Immature natural killer cell (primary cell): ENCODE data around the gene FUT3. TPM values are rescaled to one million over a fixed set of nuclear protein-coding genes. Genes with fewer than 3 reads are reported as not detected.

Source experiments
- DNase-seq, 3 donors: peaks; one replicate each; pipeline ENCODE4 v3.0.0; 2022; ENCODE audit warnings: mixed read lengths in 1 of 3
- H3K27ac Mint-ChIP-seq, 6 donors: one replicate each; pipeline ENCODE4 v1.8.0; 2020; ENCODE audit warnings: mixed read lengths in 6 of 6, mild to moderate bottlenecking in 5 of 6, inconsistent platforms in 4 of 6, moderate library complexity in 3 of 6
- H3K27me3 Mint-ChIP-seq, 3 donors: one replicate each; pipeline ENCODE4 v1.8.0; 2020 to 2021; ENCODE audit warnings: low read depth in 3 of 3, mild to moderate bottlenecking in 3 of 3, mixed read lengths in 3 of 3, moderate library complexity in 3 of 3, inconsistent platforms in 1 of 3
- H3K36me3 Mint-ChIP-seq, 3 donors: one replicate each; pipeline ENCODE4 v1.8.0; 2020; ENCODE audit warnings: mixed read lengths in 3 of 3, inconsistent platforms in 2 of 3, mild to moderate bottlenecking in 2 of 3
- H3K4me1 Mint-ChIP-seq, 2 donors: one replicate each; pipeline ENCODE4 v1.8.0; 2020; ENCODE audit warnings: inconsistent platforms in 2 of 2, mild to moderate bottlenecking in 2 of 2, mixed read lengths in 2 of 2, moderate library complexity in 1 of 2
- H3K4me3 Mint-ChIP-seq, 5 donors: one replicate each; pipeline ENCODE4 v1.8.0; 2020; ENCODE audit warnings: mild to moderate bottlenecking in 5 of 5, mixed read lengths in 5 of 5, inconsistent platforms in 3 of 5, moderate library complexity in 3 of 5
- H3K9me3 Mint-ChIP-seq, 6 donors: one replicate each; pipeline ENCODE4 v1.8.0; 2020; ENCODE audit warnings: mild to moderate bottlenecking in 6 of 6, mixed read lengths in 6 of 6, inconsistent platforms in 4 of 6, moderate library complexity in 3 of 6
- polyA plus RNA-seq, 3 donors: library from polyadenylated mRNA; unstranded; fragments of 300-500 nt; fragmentation: Illumina TruSeq; gene quantifications; one replicate each; pipeline ENCODE4 v1.2.3, GENCODE V29; 2021

The FUT3 gene
- polyA plus RNA-seq, 3 donors from 2014 or later = not detected

DNA sequence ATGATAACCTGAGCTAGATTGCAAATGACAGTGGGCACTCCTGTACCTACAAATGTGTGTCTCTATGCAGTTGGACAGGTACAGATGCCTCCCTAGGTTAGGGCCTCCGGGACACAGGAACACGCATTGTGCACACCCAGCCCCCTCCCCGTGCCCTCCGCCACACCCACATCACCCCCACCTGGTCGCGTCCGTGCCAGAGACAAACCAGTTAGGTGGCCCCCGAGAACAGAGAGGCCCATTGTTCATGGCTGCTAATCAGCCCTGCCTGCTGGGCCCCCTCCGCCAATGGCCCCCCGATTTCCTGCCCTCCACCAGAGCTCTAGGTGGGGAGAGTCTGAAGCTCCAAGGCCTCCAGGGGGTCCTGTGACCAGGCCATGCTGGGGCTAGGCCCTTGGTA, 32.7 kb downstream of the FUT3 start:
- H3K27me3 Mint-ChIP-seq = peaks cover 0 to 6% (median 3%) of the 10 kb centered on the region in 3 donors
- peaks cover 0 to 2% of the 10 kb centered on the region in 2 donors for H3K4me1 Mint-ChIP-seq
- no peaks in the 10 kb centered on the region for H3K36me3 Mint-ChIP-seq
- peaks cover 0 to 5% (median 0%) of the 10 kb centered on the region in 6 donors for H3K9me3 Mint-ChIP-seq
- H3K4me3 Mint-ChIP-seq = no peak overlapping the region
- no peak overlapping the region for H3K27ac Mint-ChIP-seq
- no peak for DNase-seq

DNA sequence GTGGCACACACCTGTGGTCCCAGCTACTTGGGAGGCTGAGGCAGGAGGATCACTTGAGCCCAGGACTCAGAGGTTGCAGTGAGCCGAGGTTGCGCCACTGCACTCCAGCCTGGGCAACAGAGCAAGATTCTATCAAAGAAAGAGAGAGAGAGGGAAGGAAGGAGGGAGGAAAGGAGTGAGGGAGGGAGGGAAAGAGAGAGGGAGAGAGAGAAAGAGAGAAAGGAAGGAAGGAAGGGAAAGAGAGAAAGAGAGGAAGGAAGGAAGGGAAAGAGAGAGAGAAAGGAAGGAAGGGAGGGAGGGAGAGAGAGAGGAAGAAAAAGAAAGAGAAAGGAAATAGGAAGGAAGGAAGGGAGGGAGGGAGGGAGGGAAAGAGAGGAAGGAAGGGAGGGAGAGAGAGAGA, 34.0 kb downstream of the FUT3 start:
- no peak overlapping the region for H3K27ac Mint-ChIP-seq

DNA sequence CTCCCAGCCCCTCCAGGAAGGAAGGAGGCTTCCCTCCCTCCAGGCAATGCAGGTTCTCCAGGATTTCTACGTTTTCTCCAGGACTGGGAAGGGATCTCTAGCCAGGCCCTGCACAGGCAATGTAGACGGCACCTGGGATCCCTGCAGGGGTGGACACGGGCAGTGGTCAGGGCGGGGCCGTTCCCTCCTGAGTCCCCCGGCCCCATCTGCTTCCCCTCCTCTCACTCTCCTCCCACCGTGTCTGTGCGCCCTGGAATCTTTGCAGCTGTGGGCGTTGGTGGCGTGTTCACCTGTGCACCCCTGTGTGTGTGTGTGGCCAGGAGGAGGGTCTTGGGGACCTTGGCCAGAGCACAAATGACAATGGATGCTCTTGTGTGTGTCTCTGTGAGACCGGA, 36.4 kb downstream of the FUT3 start:
- Mint-ChIP-seq H3K27ac (peak overlapping the region in 1 of 6 donors; percentile 64), H3K4me3 (no peak overlapping the region), H3K36me3 (no peaks in the 10 kb centered on the region), H3K27me3 (peaks cover 0 to 6% (median under 1%) of the 10 kb centered on the region in 3 donors), H3K4me1 (peaks cover 0 to 2% of the 10 kb centered on the region in 2 donors), H3K9me3 (peaks cover 0 to 1% (median 0%) of the 10 kb centered on the region in 6 donors)
- no peak for DNase-seq

More for the DNA sequence above, 34.0 kb downstream of the FUT3 start:
- no peak for DNase-seq
- no peaks in the 10 kb centered on the region for H3K36me3 Mint-ChIP-seq
- peaks cover 0 to 2% of the 10 kb centered on the region in 2 donors for H3K4me1 Mint-ChIP-seq
- peaks cover 0 to 6% (median 3%) of the 10 kb centered on the region in 3 donors for H3K27me3 Mint-ChIP-seq
- peaks cover 0 to 5% (median 0%) of the 10 kb centered on the region in 6 donors for H3K9me3 Mint-ChIP-seq
- H3K4me3 Mint-ChIP-seq = no peak overlapping the region

DNA sequence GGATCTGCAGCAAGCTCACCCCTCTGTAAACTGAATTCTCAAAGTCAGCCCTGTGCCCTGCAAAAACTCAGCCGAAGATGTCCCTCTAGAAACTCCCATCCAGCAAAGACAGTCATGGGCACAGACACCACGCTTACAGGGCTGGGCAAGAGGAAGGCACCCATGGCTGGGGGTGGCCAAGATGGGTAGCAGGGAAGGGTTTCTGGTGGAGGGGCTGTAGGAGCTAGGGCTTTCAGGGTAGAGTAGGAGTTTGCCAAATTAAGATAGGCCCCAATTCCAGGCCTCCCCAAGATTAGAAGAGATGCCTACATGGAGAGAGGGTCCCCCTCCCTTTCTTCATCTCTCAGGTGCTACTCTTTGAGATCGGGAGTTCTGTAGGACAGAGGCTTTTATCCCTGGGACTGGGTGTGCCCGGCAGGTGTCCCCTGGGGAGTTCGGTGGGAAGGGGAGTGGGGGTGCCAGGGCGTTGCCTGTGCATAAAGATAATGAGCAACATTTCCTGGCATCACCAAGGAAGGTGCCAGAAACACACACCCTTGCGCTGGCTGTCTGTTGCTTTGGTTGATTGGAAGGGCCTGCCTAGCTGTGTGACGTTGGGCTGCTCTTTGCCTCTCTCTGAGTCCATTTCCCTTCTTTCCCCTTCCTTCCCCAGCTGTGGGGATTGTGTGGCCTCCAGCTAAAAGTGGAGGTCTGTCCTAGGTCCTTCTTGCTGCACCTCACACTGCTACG, 37.0 kb downstream of the FUT3 start:
- no peak overlapping the region for H3K27ac Mint-ChIP-seq

DNA sequence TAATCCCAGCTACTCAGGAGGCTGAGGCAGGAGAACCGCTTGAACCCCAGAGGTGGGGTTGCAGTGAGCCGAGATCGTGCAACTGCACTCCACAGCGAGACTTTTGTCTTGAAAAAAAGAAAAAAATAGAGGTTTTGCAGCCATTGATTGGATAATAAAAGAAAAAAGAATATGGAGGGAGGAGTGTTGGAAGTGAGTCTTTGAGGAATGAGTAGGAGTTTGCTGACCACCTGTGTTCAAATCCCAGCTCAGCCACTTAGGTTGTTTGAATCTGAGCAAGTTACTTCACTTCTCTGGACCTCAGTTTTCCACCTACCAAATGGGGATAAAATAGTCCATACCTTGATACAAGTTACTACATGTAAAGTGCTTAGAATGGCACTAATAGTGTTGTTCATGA, 40.1 kb downstream of the FUT3 start:
- no peaks in the 10 kb centered on the region for H3K4me1 Mint-ChIP-seq
- no peak overlapping the region for H3K27ac Mint-ChIP-seq
- peaks cover 0 to 8% (median 2%) of the 10 kb centered on the region in 3 donors for H3K27me3 Mint-ChIP-seq
- H3K4me3 Mint-ChIP-seq = no peak overlapping the region
- no peaks in the 10 kb centered on the region for H3K9me3 Mint-ChIP-seq
- no peaks in the 10 kb centered on the region for H3K36me3 Mint-ChIP-seq
- DNase-seq = no peak

More for the DNA sequence above, 37.0 kb downstream of the FUT3 start:
- Mint-ChIP-seq H3K27me3 (peaks cover 0 to 6% (median 3%) of the 10 kb centered on the region in 3 donors), H3K4me3 (no peak overlapping the region), H3K36me3 (no peaks in the 10 kb centered on the region), H3K4me1 (peaks cover 0 to 2% of the 10 kb centered on the region in 2 donors), H3K9me3 (peaks cover 0 to 1% (median 0%) of the 10 kb centered on the region in 6 donors)
- DNase-seq = no peak

GRCh38 chr19:5809469-5809868, 41.8 kb downstream of the FUT3 start:
- Mint-ChIP-seq H3K27ac (no peak overlapping the region), H3K36me3 (no peaks in the 10 kb centered on the region), H3K4me3 (no peak overlapping the region), H3K4me1 (peaks cover 0 to 1% of the 10 kb centered on the region in 2 donors), H3K9me3 (no peaks in the 10 kb centered on the region), H3K27me3 (peaks cover 0 to 8% (median 0%) of the 10 kb centered on the region in 3 donors)
- DNase-seq = no peak

DNA sequence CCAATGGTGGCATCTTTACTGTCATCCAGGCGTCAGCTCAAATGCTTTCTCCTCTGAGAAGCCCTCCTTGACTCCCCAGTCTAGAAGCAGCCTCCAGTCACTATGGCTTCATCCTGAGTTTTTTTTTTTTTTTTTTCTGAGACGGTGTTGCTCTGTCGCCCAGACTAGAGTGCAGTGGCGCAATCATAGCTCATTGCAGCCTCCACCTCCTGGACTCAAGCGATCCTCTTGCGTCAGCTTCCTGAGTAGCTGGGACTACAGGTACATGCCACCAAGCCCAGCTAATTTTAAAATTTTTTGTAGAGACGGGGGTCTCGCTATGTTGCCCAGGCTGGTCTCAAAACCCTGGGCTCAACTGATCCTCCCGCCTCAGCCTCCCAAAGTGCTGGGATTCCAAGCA, 42.2 kb downstream of the FUT3 start:
- no peaks in the 10 kb centered on the region for H3K36me3 Mint-ChIP-seq
- no peak overlapping the region for H3K27ac Mint-ChIP-seq
- no peak overlapping the region for H3K4me3 Mint-ChIP-seq
- no peak for DNase-seq
- H3K9me3 Mint-ChIP-seq = no peaks in the 10 kb centered on the region
- peaks cover 0 to 10% (median 2%) of the 10 kb centered on the region in 3 donors for H3K27me3 Mint-ChIP-seq
- H3K4me1 Mint-ChIP-seq = peaks cover 0 to 5% of the 10 kb centered on the region in 2 donors

- H3K27me3 Mint-ChIP-seq = peaks cover 0 to 11% (median 9%) of the 10 kb centered on the region in 3 donors
- H3K9me3 Mint-ChIP-seq = no peaks in the 10 kb centered on the region
- H3K4me3 Mint-ChIP-seq = no peak overlapping the region
- no peak overlapping the region for H3K27ac Mint-ChIP-seq
- H3K36me3 Mint-ChIP-seq = no peaks in the 10 kb centered on the region
- peaks cover 6 to 11% of the 10 kb centered on the region in 2 donors for H3K4me1 Mint-ChIP-seq
- no peak for DNase-seq
Observed at GRCh38 chr19:5808120-5808816, 43.0 kb downstream of the FUT3 start.

GRCh38 chr19:5806905-5807304, 44.3 kb downstream of the FUT3 start:
- peaks cover 8 to 19% of the 10 kb centered on the region in 2 donors for H3K4me1 Mint-ChIP-seq
- peaks cover 4 to 17% (median 16%) of the 10 kb centered on the region in 3 donors for H3K27me3 Mint-ChIP-seq
- no peak overlapping the region for H3K4me3 Mint-ChIP-seq
- no peak overlapping the region for H3K27ac Mint-ChIP-seq
- H3K36me3 Mint-ChIP-seq = no peaks in the 10 kb centered on the region
- peaks cover 0 to under 1% (median 0%) of the 10 kb centered on the region in 6 donors for H3K9me3 Mint-ChIP-seq
- DNase-seq = no peak

- Mint-ChIP-seq H3K4me1 (peaks cover 8 to 21% of the 10 kb centered on the region in 2 donors), H3K27ac (no peak overlapping the region), H3K4me3 (peak overlapping the region in 1 of 5 donors; percentile 25), H3K9me3 (peaks cover 0 to 2% (median 0%) of the 10 kb centered on the region in 6 donors), H3K36me3 (no peaks in the 10 kb centered on the region), H3K27me3 (peaks cover 12 to 21% (median 16%) of the 10 kb centered on the region in 3 donors)
- no peak for DNase-seq
Observed at GRCh38 chr19:5806133-5806489, 45.1 kb downstream of the FUT3 start.

GRCh38 chr19:5805462-5806132, 45.7 kb downstream of the FUT3 start:
- peak overlapping the region in 4 of 5 donors; percentile 33 to 49 (median 39) for H3K4me3 Mint-ChIP-seq
- peak in 2 of 3 donors; percentile 30 to 36 for DNase-seq
- no peak overlapping the region for H3K27ac Mint-ChIP-seq

DNA sequence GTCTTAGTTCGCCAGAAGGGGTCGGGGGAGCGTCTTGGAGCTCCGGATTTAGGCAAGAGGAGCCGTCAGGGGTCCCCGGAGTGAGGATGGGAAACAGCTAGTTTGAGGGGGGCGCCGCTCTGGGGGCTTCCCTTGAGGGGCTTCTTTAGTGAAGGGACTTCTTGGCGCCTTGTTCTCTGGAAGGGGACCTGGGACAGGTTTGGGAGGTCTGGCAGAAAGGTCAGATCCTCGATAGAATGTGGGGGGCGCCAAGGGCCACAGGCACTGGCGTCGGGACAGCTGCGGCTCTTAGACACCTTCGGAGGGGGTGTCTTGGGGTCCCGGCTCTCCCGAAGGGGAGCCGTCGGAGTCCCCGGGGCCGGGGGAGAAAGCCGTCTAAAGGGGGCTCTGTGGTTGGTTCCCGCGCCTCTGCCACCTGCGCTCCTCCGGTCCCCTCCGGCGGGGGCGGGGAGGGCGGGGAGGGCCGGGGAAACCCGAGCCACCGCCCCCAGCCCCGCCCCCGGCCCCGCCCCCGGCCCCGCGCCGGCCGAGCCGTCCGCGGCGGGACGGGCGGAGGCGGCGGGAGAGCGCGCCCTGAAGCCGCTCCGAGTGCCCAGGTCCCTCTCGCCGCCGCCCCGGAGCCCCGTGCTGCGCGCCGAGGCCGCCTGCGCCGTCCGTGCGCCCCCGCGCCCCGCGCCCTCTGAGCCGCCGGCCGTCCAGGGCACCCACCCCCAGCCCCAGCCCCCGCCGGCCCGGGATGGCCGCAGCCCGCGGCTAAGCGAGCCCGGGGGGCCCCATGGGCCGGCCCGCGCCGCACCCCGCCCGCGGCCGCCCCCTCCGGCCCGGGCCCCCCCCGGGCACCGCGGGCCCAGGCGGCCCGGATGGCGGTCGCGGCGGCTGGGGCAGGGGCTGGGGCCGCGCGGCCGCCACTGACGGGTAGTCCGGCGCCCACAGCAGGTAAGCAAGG, 46.5 kb downstream of the FUT3 start, which contains the start of gene NRTN:
Gene NRTN (plus strand): TSS at position 552 of the 946 bp plus-strand sequence. CDS start 19,099 bp downstream, outside the sequence.
- peak within 1 kb of the TSS in 3 of 6 donors; percentile 16 to 84 (median 76) for H3K27ac Mint-ChIP-seq
- H3K36me3 Mint-ChIP-seq = no peaks in the 10 kb centered on the region
- H3K9me3 Mint-ChIP-seq = peaks cover 0 to 2% (median 0%) of the 10 kb centered on the region in 6 donors
- H3K4me1 Mint-ChIP-seq = peaks cover 8 to 21% of the 10 kb centered on the region in 2 donors
- H3K27me3 Mint-ChIP-seq = peaks cover 14 to 21% (median 19%) of the 10 kb centered on the region in 3 donors
- peak within 1 kb of the TSS; percentile 54 to 75 (median 61) for H3K4me3 Mint-ChIP-seq
- no peak for DNase-seq

More at GRCh38 chr19:5805462-5806132, 45.7 kb downstream of the FUT3 start:
- H3K4me1 Mint-ChIP-seq = peaks cover 8 to 21% of the 10 kb centered on the region in 2 donors
- peaks cover 14 to 21% (median 19%) of the 10 kb centered on the region in 3 donors for H3K27me3 Mint-ChIP-seq
- peaks cover 0 to 2% (median 0%) of the 10 kb centered on the region in 6 donors for H3K9me3 Mint-ChIP-seq
- H3K36me3 Mint-ChIP-seq = no peaks in the 10 kb centered on the region
